Naive thymus-derived CD4-positive, alpha-beta T cell (primary cell): Measurements from ENCODE around the gene OR10R2. TPM values are rescaled to one million over a fixed set of nuclear protein-coding genes. Genes with fewer than 3 reads are reported as not detected.

ENCODE experiments used
- ATAC-seq: fragments of 150-1000 bp; cut with Tn5 transposase; 2 replicates; pipeline ENCODE4 v1.10.0; 2021; ENCODE audit warnings: mild to moderate bottlenecking, moderate library complexity
- CTCF ChIA-PET: fragments of 350-600 bp; sonication (Branson Sonifier 250); formaldehyde crosslinking; loops from one replicate; lab custom pipeline; 2021; ENCODE audit warnings: antibody characterized with exemption; lab: Charles Lee
- POLR2A ChIA-PET: fragments of 350-600 bp; sonication (Branson Sonifier 250); formaldehyde crosslinking; loops from one replicate; lab custom pipeline; 2021; ENCODE audit warnings: antibody characterized with exemption, inconsistent platforms; lab: Charles Lee
- DNase-seq, 9 donors: peaks; one replicate each; pipeline versions ENCODE4 v3.0.0 to v3.0.0-alpha.2; 2020 to 2022; ENCODE audit warnings: mixed read lengths in 1 of 9
- H3K27ac ChIP-seq: one replicate; pipeline ENCODE4 v1.7.0; 2013; ENCODE audit warnings: mild to moderate bottlenecking, low read depth, low read length, moderate library complexity
- H3K27me3 ChIP-seq, 2 donors: one replicate each; pipeline ENCODE4 v1.7.0; 2013; ENCODE audit warnings: low read length in 2 of 2, mild to moderate bottlenecking in 2 of 2, moderate library complexity in 2 of 2; ENCODE audit not compliant: control insufficient read depth in 2 of 2, insufficient read depth in 2 of 2
- H3K36me3 ChIP-seq, 3 experiments: 1 replicate in 2 of 3; 2 replicates in 1 of 3; pipeline ENCODE4 v1.7.0; 2013; ENCODE audit warnings: low read length in 3 of 3, mild to moderate bottlenecking in 3 of 3, moderate library complexity in 1 of 3; ENCODE audit not compliant: insufficient read depth in 3 of 3, control insufficient read depth in 2 of 3
- H3K4me1 ChIP-seq, 2 donors: one replicate each; pipeline ENCODE4 v1.7.0; 2013; ENCODE audit warnings: low read length in 2 of 2, mild to moderate bottlenecking in 2 of 2, moderate library complexity in 1 of 2; ENCODE audit not compliant: control insufficient read depth in 2 of 2, insufficient read depth in 2 of 2
- H3K4me3 ChIP-seq: 2 replicates; pipeline ENCODE4 v1.7.0; 2013; ENCODE audit warnings: mild to moderate bottlenecking, low read length
- H3K9me3 ChIP-seq, 3 experiments: 1 replicate in 2 of 3; 2 replicates in 1 of 3; pipeline ENCODE4 v1.7.0; 2013; ENCODE audit warnings: low read length in 3 of 3; ENCODE audit not compliant: control insufficient read depth in 2 of 3
- H3K27ac Mint-ChIP-seq, 9 donors: one replicate each; pipeline ENCODE4 v1.8.0; 2020 to 2022; ENCODE audit warnings: mixed read lengths in 9 of 9, mild to moderate bottlenecking in 8 of 9, moderate library complexity in 5 of 9, inconsistent platforms in 2 of 9
- H3K27me3 Mint-ChIP-seq, 5 donors: one replicate each; pipeline ENCODE4 v1.8.0; 2021 to 2022; ENCODE audit warnings: mixed read lengths in 5 of 5, mild to moderate bottlenecking in 1 of 5
- H3K36me3 Mint-ChIP-seq, 5 donors: one replicate each; pipeline ENCODE4 v1.8.0; 2020 to 2022; ENCODE audit warnings: mixed read lengths in 5 of 5, mild to moderate bottlenecking in 3 of 5, inconsistent platforms in 1 of 5
- H3K4me1 Mint-ChIP-seq, 7 donors: one replicate each; pipeline ENCODE4 v1.8.0; 2020 to 2022; ENCODE audit warnings: mixed read lengths in 7 of 7, mild to moderate bottlenecking in 3 of 7, inconsistent platforms in 1 of 7
- H3K4me3 Mint-ChIP-seq, 10 donors: one replicate each; pipeline ENCODE4 v1.8.0; 2020 to 2022; ENCODE audit warnings: mild to moderate bottlenecking in 10 of 10, mixed read lengths in 10 of 10, moderate library complexity in 6 of 10, inconsistent platforms in 2 of 10
- H3K9me3 Mint-ChIP-seq, 11 donors: one replicate each; pipeline ENCODE4 v1.8.0; 2020 to 2022; ENCODE audit warnings: mixed read lengths in 11 of 11, mild to moderate bottlenecking in 4 of 11, inconsistent platforms in 1 of 11, moderate library complexity in 1 of 11
- intact Hi-C, 2 donors: fragments of 100-400 bp; cut with micrococcal nuclease; formaldehyde crosslinking; loops; one replicate each; pipeline ENCODE4 v1.15.1; 2023
- polyA plus RNA-seq, 2 donors: library from polyadenylated mRNA; unstranded; fragments of 300-500 nt; fragmentation: Illumina TruSeq; gene quantifications; one replicate each; pipeline ENCODE4 v1.2.3, GENCODE V29; 2021
- total RNA-seq, 6 experiments: library from RNA in 5 of 6; stranded (reverse) in 5 of 6; gene quantifications; 1 replicate in 5 of 6; 2 replicates in 1 of 6; pipeline ENCODE4 v1.2.3 and lab custom pipeline; 2021 to 2026

The OR10R2 gene
- total and polyA plus RNA-seq, 7 experiments from 2014 or later, result not detected

GRCh38 chr1:158496374-158496773 is 24.4 kb downstream of the OR10R2 start:
- no peaks in the 10 kb centered on the region for H3K4me1 Mint-ChIP-seq
- Histone ChIP-seq H3K36me3 (no peaks in the 10 kb centered on the region), H3K27ac (no peak overlapping the region), H3K4me1 (no peaks in the 10 kb centered on the region), H3K9me3 (no peaks in the 10 kb centered on the region), H3K27me3 (no peaks in the 10 kb centered on the region), H3K4me3 (no peak overlapping the region)
- H3K4me3 Mint-ChIP-seq, result no peak overlapping the region
- CTCF ChIA-PET, result interaction anchor here (1.0 kb wide), 1 partner anchor 576 kb away, joined by 3 read pairs; no protein-coding TSS in a partner anchor
- POLR2A ChIA-PET, result no interaction called here
- no peaks in the 10 kb centered on the region for H3K36me3 Mint-ChIP-seq
- H3K9me3 Mint-ChIP-seq, result peaks cover 0 to 2% (median 0%) of the 10 kb centered on the region in 11 donors
- ATAC-seq (no peak), DNase-seq (no peak)
- intact Hi-C loops, result loop anchor here in 1 of 2 donors (5.0 kb wide), 2 partner anchors 249 to 294 kb away; no protein-coding TSS in a partner anchor
- H3K27ac Mint-ChIP-seq, result no peak overlapping the region
- peaks cover 25 to 37% (median 27%) of the 10 kb centered on the region in 5 donors for H3K27me3 Mint-ChIP-seq

GRCh38 chr1:158506369-158506987 is 34.5 kb downstream of the OR10R2 start:
- peak in 3 of 9 donors; percentile 4 to 33 (median 9) for DNase-seq
- Histone ChIP-seq H3K27me3 (no peaks in the 10 kb centered on the region), H3K36me3 (no peaks in the 10 kb centered on the region), H3K27ac (no peak overlapping the region), H3K4me3 (no peak overlapping the region), H3K4me1 (no peaks in the 10 kb centered on the region), H3K9me3 (no peaks in the 10 kb centered on the region)
- intact Hi-C loops, result loop anchor here in 1 of 2 donors (1.0 kb wide), 2 partner anchors 492 to 566 kb away; no protein-coding TSS in a partner anchor
- Mint-ChIP-seq H3K36me3 (peaks cover 0 to 3% (median 0%) of the 10 kb centered on the region in 5 donors), H3K9me3 (peaks cover 0 to 14% (median 3%) of the 10 kb centered on the region in 11 donors), H3K27me3 (peaks cover 31 to 41% (median 34%) of the 10 kb centered on the region in 5 donors), H3K27ac (no peak overlapping the region), H3K4me3 (no peak overlapping the region), H3K4me1 (no peaks in the 10 kb centered on the region)
- peak; percentile 57 for ATAC-seq
- CTCF ChIA-PET, result interaction anchor here (1.3 kb wide), 1 partner anchor 564 kb away, joined by 5 read pairs; no protein-coding TSS in a partner anchor
- POLR2A ChIA-PET, result no interaction called here

- Mint-ChIP-seq H3K27ac (no peak overlapping the region), H3K4me1 (no peaks in the 10 kb centered on the region), H3K27me3 (peaks cover 33 to 43% (median 35%) of the 10 kb centered on the region in 5 donors), H3K36me3 (peaks cover 0 to 3% (median 0%) of the 10 kb centered on the region in 5 donors), H3K4me3 (no peak overlapping the region), H3K9me3 (peaks cover 0 to 9% (median 3%) of the 10 kb centered on the region in 11 donors)
- DNase-seq, result no peak
- POLR2A ChIA-PET, result no interaction called here
- H3K4me1 ChIP-seq, result no peaks in the 10 kb centered on the region
- intact Hi-C loops, result no loop called here
- CTCF ChIA-PET, result no interaction called here
- no peaks in the 10 kb centered on the region for H3K9me3 ChIP-seq
- H3K27me3 ChIP-seq, result no peaks in the 10 kb centered on the region
- H3K36me3 ChIP-seq, result no peaks in the 10 kb centered on the region
- no peak overlapping the region for H3K27ac ChIP-seq
- ATAC-seq, result no peak
- H3K4me3 ChIP-seq, result no peak overlapping the region
These were observed 35.5 kb downstream of the OR10R2 start for GRCh38 chr1:158507511-158507910.

- no peaks in the 10 kb centered on the region for H3K4me1 Mint-ChIP-seq
- ChIA-PET POLR2A (no interaction called here), CTCF (no interaction called here)
- Histone ChIP-seq H3K9me3 (no peaks in the 10 kb centered on the region), H3K4me1 (no peaks in the 10 kb centered on the region), H3K27me3 (no peaks in the 10 kb centered on the region), H3K36me3 (no peaks in the 10 kb centered on the region), H3K27ac (no peak overlapping the region), H3K4me3 (no peak overlapping the region)
- intact Hi-C loops, result no loop called here
- DNase-seq (no peak), ATAC-seq (no peak)
- peaks cover 0 to 3% (median 0%) of the 10 kb centered on the region in 5 donors for H3K36me3 Mint-ChIP-seq
- H3K27ac Mint-ChIP-seq, result no peak overlapping the region
- peaks cover 29 to 42% (median 32%) of the 10 kb centered on the region in 5 donors for H3K27me3 Mint-ChIP-seq
- H3K4me3 Mint-ChIP-seq, result no peak overlapping the region
- peaks cover 0 to 6% (median 0%) of the 10 kb centered on the region in 11 donors for H3K9me3 Mint-ChIP-seq
These were observed 37.6 kb downstream of the OR10R2 start for GRCh38 chr1:158509471-158510156.

GRCh38 chr1:158516966-158517365 is 44.9 kb downstream of the OR10R2 start:
- H3K27ac Mint-ChIP-seq, result no peak overlapping the region
- H3K36me3 Mint-ChIP-seq, result no peaks in the 10 kb centered on the region
- Histone ChIP-seq H3K27me3 (no peaks in the 10 kb centered on the region), H3K9me3 (no peaks in the 10 kb centered on the region), H3K27ac (no peak overlapping the region), H3K36me3 (no peaks in the 10 kb centered on the region), H3K4me1 (no peaks in the 10 kb centered on the region), H3K4me3 (no peak overlapping the region)
- H3K4me1 Mint-ChIP-seq, result no peaks in the 10 kb centered on the region
- no peak overlapping the region for H3K4me3 Mint-ChIP-seq
- no peak for ATAC-seq
- no peak for DNase-seq
- peaks cover 1 to 35% (median 18%) of the 10 kb centered on the region in 5 donors for H3K27me3 Mint-ChIP-seq
- intact Hi-C loops, result no loop called here
- H3K9me3 Mint-ChIP-seq, result no peaks in the 10 kb centered on the region
- POLR2A ChIA-PET, result no interaction called here
- CTCF ChIA-PET, result no interaction called here

GRCh38 chr1:158520021-158520420 is 48.0 kb downstream of the OR10R2 start:
- no peak for ATAC-seq
- peaks cover 0 to 6% (median 0%) of the 10 kb centered on the region in 11 donors for H3K9me3 Mint-ChIP-seq

More at GRCh38 chr1:158520021-158520420, 48.0 kb downstream of the OR10R2 start:
- ChIA-PET CTCF (no interaction called here), POLR2A (no interaction called here)
- Mint-ChIP-seq H3K4me1 (no peaks in the 10 kb centered on the region), H3K36me3 (no peaks in the 10 kb centered on the region), H3K27ac (no peak overlapping the region), H3K4me3 (no peak overlapping the region), H3K27me3 (peaks cover 0 to 42% (median 24%) of the 10 kb centered on the region in 5 donors)
- Histone ChIP-seq H3K36me3 (no peaks in the 10 kb centered on the region), H3K27ac (no peak overlapping the region), H3K4me1 (no peaks in the 10 kb centered on the region), H3K9me3 (no peaks in the 10 kb centered on the region), H3K4me3 (no peak overlapping the region), H3K27me3 (no peaks in the 10 kb centered on the region)
- DNase-seq, result no peak
- intact Hi-C loops, result no loop called here
